GM12874 (cell line): Measurements from ENCODE around the gene ZNF428.

Experiments
- CTCF ChIP-seq: IDR thresholded peaks from 2 replicates; pipeline ENCODE4 v1.5.1; 2011; ENCODE audit warnings: low read depth, mild to moderate bottlenecking, control low read depth, low read length, moderate library complexity; ENCODE audit not compliant: insufficient read depth

ZNF428 gene

GRCh38 chr19:43623889-43624670, 4.7 kb upstream of the ZNF428 start:
- no peak for TF ChIP-seq CTCF

- TF ChIP-seq CTCF, result no peak
Observed at GRCh38 chr19:43622956-43623355, 3.5 kb upstream of the ZNF428 start.

GRCh38 chr19:43622070-43622469, 2.6 kb upstream of the ZNF428 start:
- TF ChIP-seq CTCF, result no peak

GRCh38 chr19:43620061-43621001, 902 bp upstream of the ZNF428 start:
- TF ChIP-seq CTCF, result no peak

- TF ChIP-seq CTCF, result no peak
Observed at GRCh38 chr19:43618921-43619261, 538 bp downstream of the ZNF428 start.

- TF ChIP-seq CTCF, result no peak
Observed at GRCh38 chr19:43616954-43617353, 2.5 kb downstream of the ZNF428 start.

GRCh38 chr19:43616306-43616705, 3.1 kb downstream of the ZNF428 start:
- no peak for TF ChIP-seq CTCF
